ENCODE data around the gene ALDH1A3.
A peak's percentile ranks its signal among the peaks of the same experiment; 100 is the strongest.

Gene ALDH1A3

DNA sequence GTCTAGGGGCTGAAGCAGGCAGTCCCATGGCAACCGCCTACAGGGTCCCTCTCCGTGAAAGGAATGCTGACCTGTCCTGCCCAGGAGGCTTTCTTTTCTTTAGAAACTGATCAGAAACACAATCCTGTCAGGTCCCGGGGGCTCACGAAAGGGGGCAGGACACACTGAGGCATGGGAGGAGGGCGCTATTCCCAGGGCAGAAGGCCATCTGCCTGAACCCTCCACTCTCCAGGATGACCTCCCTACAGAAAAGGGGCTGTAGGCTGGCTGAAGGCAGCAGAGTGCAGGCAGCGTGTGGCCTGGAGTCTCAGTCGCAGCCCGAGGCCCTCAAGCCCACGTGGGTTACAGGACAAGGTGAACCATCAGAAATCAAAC lies 21.2 kb downstream of the ALDH1A3 start:
- no peak overlapping the region for H3K4me3 ChIP-seq (ENCODE audit: low read depth, low read length)

DNA sequence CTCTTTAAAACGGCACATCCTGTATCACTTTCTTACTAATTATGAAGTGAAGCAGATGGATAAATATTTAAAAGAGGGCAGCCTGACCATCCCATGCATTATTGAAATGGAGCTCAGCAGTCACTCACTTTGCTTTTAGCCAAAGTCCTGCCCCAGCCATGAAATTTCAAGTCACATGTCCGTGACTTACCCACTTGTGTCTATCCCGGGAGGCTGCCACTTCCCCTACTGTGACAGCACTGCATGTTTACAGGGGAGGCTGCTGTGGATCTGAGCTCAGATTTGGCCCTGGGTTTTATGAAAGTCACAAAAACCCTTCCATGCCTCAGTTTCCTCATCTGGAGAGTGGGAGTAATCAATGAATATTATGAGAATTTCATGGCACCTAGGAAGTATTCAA lies 21.7 kb downstream of the ALDH1A3 start:
- no peak overlapping the region for H3K4me3 ChIP-seq (ENCODE audit: low read depth, low read length)

DNA sequence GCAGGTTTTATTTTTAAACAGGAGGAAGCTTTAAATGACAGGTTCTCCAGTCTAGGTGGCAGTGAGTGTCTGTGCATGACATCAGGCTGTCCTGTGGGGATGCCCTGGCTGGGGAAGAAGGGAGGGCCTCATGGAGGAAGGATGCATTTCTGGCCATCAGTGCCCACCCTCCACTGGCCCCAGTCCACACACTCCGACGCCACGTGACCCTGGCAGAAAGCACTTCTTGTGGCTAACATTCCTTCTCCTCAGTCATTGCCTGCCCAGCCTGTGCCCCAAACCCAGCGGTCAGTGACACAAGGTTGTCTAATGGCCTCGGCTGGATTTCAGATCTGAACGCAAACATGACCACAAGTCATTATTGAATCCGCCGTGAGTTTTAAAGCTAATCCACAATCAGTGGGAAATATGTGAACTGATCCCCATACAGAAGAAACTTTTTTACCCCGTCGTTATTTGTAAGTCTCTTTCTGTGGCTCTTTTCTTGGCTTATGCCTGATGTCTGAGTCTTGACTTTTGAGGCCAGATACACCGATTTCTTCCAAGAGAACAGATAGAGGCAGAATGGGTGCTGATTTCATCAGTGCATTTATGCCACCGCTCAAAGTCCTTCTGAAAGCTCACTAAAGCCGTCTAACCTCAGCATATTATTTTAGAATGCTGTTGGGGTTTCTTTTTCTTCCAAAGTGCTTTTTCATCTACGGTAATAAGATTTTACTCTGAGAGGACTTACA lies 22.2 kb downstream of the ALDH1A3 start:
- H3K4me3 ChIP-seq (ENCODE audit: low read depth, low read length), result no peak overlapping the region

GRCh38 chr15:100902436-100903167 lies 23.0 kb downstream of the ALDH1A3 start:
- no peak overlapping the region for H3K4me3 ChIP-seq (ENCODE audit: low read depth, low read length)

DNA sequence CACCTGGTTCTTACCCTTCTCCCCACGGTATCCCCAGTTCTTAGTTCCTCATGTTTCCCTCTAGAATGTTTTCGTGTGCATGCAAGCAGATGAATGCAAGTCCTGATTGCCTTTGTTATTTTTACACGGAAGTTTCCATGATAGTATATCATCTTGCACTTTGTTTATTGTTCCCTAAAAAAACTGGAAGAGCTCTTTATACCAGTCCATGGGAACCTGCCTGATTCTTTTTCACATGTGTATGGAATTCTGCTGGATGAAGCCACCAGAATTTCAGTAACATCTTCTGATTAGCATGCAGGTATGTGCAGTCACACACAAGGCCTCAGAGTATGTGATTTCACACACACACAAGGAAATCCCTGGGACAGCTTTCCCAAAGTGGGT lies 23.5 kb downstream of the ALDH1A3 start:
- H3K4me3 ChIP-seq (ENCODE audit: low read depth, low read length), result no peak overlapping the region

DNA sequence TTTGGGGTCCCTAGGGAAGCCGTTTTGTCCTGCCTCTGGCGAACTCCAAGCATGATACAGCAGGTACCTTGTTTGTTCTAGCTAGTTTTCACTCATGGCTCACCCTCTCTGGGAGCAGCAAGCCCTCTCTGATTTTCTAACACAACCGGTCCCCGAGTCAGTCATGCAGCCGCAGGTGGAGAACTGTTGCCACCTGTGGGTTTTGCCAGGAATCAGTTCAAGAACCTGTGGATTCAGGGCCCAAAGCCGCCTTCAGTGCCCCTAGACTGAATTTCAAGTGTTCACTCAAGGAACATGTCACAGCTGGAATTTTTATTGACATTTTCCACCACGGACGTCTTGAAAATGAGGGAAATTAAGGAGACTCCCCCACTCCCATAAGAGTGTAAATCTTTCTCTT lies 26.2 kb downstream of the ALDH1A3 start:
- H3K4me3 ChIP-seq (ENCODE audit: low read depth, low read length), result no peak overlapping the region

GRCh38 chr15:100908466-100908865 lies 28.8 kb downstream of the ALDH1A3 start:
- no peak overlapping the region for H3K4me3 ChIP-seq (ENCODE audit: low read depth, low read length)

GRCh38 chr15:100909565-100909964 lies 29.9 kb downstream of the ALDH1A3 start:
- H3K4me3 ChIP-seq (ENCODE audit: low read depth, low read length), result no peak overlapping the region

GRCh38 chr15:100909989-100910955 lies 30.6 kb downstream of the ALDH1A3 start:
- no peak overlapping the region for H3K4me3 ChIP-seq (ENCODE audit: low read depth, low read length)

- H3K4me3 ChIP-seq (ENCODE audit: low read depth, low read length), result no peak overlapping the region
Observed at GRCh38 chr15:100911086-100911485, 31.5 kb downstream of the ALDH1A3 start.

- H3K4me3 ChIP-seq (ENCODE audit: low read depth, low read length), result no peak overlapping the region
Observed at GRCh38 chr15:100913961-100914360, 34.3 kb downstream of the ALDH1A3 start.

DNA sequence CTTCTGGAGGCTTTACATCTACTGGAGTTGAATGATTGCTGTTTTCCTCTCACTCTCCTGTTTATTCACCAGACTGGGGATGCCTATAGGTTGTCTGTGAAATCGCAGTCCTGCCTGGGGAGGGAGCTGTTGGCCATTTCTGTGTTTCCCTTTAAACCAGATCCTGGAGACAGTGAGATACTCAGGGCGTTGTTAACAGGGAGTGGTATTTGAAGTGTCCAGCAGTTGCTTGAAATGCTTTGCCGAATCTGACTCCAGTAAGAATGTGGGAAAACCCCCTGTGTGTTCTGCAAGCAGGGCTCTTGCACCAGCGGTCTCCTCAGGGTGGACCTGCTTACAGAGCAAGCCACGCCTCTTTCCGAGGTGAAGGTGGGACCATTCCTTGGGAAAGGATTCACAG lies 35.2 kb downstream of the ALDH1A3 start:
- no peak overlapping the region for H3K4me3 ChIP-seq (ENCODE audit: low read depth, low read length)

GRCh38 chr15:100918034-100918689 lies 38.5 kb downstream of the ALDH1A3 start:
- peak overlapping the region; percentile 50 for H3K4me3 ChIP-seq (ENCODE audit: low read depth, low read length)

DNA sequence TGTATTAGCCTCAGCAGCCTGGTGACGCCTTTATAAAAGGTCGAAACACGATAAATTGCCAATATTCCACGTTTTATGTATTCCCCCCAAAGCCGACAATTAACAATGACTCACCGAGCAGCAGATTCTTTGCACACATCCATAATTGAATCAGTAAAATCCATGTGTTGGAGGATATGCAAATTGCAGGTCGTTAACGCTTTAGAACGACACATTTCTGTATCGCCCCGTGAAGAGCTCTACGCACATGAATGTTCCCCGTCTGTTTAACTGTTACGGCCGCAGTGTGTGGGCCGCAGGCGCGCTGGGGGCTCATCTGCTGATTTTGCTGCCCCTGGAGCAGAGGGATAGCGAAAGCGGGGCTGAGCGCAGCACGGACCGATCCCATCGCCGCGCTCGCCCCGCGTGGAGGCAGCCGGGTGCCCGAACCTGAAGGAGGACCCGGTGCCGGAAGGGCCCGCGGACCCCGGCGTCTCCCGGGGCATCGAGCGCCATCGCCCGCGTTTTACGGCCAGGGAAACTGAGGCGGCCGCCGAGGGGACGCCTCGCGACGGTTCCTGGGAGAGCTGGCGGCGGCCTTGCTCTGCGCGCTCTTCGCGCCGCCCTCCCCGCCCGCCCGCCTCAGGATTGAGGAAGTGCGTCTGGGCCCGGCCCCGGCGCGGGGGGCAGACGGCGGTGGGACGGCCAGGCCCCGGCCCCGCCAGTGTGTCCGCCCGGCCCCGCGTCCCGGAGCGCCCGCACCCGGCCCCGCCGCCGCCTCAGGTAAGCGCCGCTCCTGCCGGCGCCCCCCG lies 39.3 kb downstream of the ALDH1A3 start, which contains the start of gene LRRK1:
LRRK1 (plus strand) TSS at position 668 of the 791 bp plus-strand sequence. CDS start 5,276 bp downstream, outside the sequence.
- peak within 1 kb of the TSS; percentile 50 for H3K4me3 ChIP-seq (ENCODE audit: low read depth, low read length)

DNA sequence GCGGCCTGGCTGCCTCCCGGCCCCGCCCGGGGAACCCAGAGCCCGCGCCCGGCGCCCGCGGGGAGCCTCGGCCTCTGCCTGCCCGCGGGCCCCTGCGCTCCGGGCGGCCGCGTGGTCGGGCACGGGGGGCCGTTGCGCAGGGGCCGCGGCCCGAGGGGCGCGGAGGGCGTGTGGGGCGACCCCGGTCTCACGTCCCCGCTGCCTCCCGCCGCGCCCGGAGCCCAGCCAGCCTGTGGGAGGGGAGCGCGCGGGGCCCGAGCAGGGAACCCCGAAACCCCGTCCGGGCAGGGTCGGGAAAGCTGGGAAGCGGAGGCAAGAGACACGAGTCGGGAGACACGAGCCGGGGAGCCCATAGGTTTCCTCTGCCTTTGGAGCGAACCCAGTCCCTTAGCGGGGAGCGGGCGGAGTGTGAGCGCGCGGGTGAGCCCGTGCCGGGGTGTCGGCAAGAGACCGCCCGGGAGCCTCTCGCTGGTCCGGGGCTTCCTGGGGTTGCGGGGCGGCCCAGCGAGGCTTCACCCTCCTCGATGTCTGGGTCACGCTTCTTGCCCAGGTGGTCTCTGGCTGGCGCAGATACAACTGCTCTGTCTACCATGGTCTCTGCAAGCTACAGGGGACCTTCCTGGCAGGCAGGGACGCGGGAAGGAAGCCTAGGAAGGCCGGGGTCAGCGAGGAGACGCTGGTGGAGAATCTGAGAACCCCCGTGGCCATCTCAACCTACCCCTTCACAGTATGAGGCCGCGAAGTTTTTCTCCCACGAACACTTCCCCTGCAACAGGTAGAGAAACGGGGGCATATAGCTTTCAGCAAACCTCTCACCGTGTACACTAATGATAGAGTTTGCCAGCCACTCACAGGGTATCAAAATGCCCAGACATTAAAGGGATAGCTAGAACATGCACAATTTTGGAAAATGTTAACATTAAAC lies 40.1 kb downstream of the ALDH1A3 start:
- peak overlapping the region; percentile 43 for H3K4me3 ChIP-seq (ENCODE audit: low read depth, low read length)

DNA sequence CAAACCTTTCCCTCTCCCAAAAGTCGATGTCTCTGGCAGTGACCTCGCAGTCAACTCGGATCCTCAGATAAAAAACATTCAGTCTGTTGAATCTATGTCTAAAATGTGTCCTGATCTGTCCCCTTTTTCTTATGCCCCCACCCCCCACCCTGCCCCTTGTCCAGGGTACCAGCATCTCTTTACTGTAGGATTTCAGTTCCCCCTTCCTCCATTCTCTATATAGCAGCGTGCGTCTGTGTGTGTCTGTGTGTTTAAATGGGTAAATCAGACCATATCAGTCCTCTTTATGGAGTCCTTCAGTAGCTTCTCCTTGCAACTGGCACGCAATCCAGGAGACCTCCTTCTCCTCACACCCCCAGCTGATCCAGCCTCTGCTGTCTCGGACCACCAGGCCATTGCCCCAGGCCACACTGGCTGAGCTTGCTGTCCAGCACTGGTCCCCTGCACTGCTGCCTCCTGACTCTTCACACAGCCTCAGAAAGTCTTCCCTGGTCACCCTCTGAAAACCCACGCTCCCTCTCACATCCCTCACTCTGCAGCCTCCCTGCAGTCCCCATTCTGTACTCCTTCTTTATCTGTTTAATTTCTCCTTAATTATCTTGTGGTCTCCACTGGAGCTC lies 41.0 kb downstream of the ALDH1A3 start:
- no peak overlapping the region for H3K4me3 ChIP-seq (ENCODE audit: low read depth, low read length)

GRCh38 chr15:100922192-100923040 lies 42.8 kb downstream of the ALDH1A3 start:
- no peak overlapping the region for H3K4me3 ChIP-seq (ENCODE audit: low read depth, low read length)

- no peak overlapping the region for H3K4me3 ChIP-seq (ENCODE audit: low read depth, low read length)
Observed at GRCh38 chr15:100923076-100923475, 43.4 kb downstream of the ALDH1A3 start.

All from iPS-11a (cell line).